CD14-positive monocyte (primary cell): ENCODE data around the gene BTBD6. TPM values are rescaled to one million over a fixed set of nuclear protein-coding genes. Genes with fewer than 3 reads are reported as not detected.

ENCODE experiments used
- DNase-seq, 3 donors: peaks; one replicate each; pipeline ENCODE4 v3.0.0-alpha.2; 2011 to 2022
- H2AFZ ChIP-seq: 2 replicates; pipeline ENCODE4 v1.6.0; 2012; ENCODE audit warnings: mild to moderate bottlenecking, low read depth, low read length, inconsistent platforms; ENCODE audit not compliant: insufficient read depth, poor library complexity, severe bottlenecking
- H3K27ac ChIP-seq, 2 donors: 1 replicate in 1 of 2; 2 replicates in 1 of 2; pipeline ENCODE4 v1.5.1; 2012 to 2013; ENCODE audit warnings: low read length in 2 of 2, control low read depth in 1 of 2, inconsistent platforms in 1 of 2, low read depth in 1 of 2, mild to moderate bottlenecking in 1 of 2
- H3K27me3 ChIP-seq, 2 donors: one replicate each; pipeline versions ENCODE4 v1.6.0 to v1.6.1; 2011 to 2013; ENCODE audit warnings: low read length in 2 of 2; ENCODE audit not compliant: control insufficient read depth in 2 of 2, insufficient read depth in 2 of 2
- H3K36me3 ChIP-seq, 2 donors: replicated peaks in 1 of 2; 1 replicate in 1 of 2; 2 replicates in 1 of 2; pipeline versions ENCODE4 v1.5.1 to v1.6.1; 2012 to 2013; ENCODE audit warnings: low read length in 2 of 2, control low read depth in 1 of 2, inconsistent platforms in 1 of 2, mild to moderate bottlenecking in 1 of 2; ENCODE audit not compliant: insufficient read depth in 2 of 2, control insufficient read depth in 1 of 2
- H3K4me1 ChIP-seq, 2 donors: 1 replicate in 1 of 2; 2 replicates in 1 of 2; pipeline versions ENCODE4 v1.5.1 to v1.6.1; 2012 to 2013; ENCODE audit warnings: low read length in 2 of 2, control low read depth in 1 of 2, inconsistent platforms in 1 of 2, mild to moderate bottlenecking in 1 of 2, moderate library complexity in 1 of 2; ENCODE audit not compliant: insufficient read depth in 2 of 2, control insufficient read depth in 1 of 2
- H3K4me2 ChIP-seq: replicated peaks from 2 replicates; pipeline ENCODE3; 2012; ENCODE audit warnings: low read length, moderate library complexity, mild to moderate bottlenecking; ENCODE audit not compliant: poor library complexity, severe bottlenecking; ENCODE audit errors: extremely low read depth
- H3K4me3 ChIP-seq, 3 experiments: fragments of 200-600 bp in 1 of 3; sonication (generic) in 1 of 3; replicated peaks in 1 of 3; 1 replicate in 2 of 3; 2 replicates in 1 of 3; pipeline ENCODE4 v1.5.1; 2011 to 2013; ENCODE audit warnings: low read length in 3 of 3, mild to moderate bottlenecking in 3 of 3, control low read depth in 2 of 3, low read depth in 2 of 3, inconsistent platforms in 1 of 3, moderate library complexity in 1 of 3
- H3K79me2 ChIP-seq: 2 replicates; pipeline ENCODE4 v1.6.0; 2012; ENCODE audit warnings: mild to moderate bottlenecking, control low read depth, inconsistent platforms, low read length, moderate library complexity; ENCODE audit not compliant: insufficient read depth
- H3K9ac ChIP-seq: 2 replicates; pipeline ENCODE4 v1.6.0; 2017; ENCODE audit warnings: low read length, mild to moderate bottlenecking; ENCODE audit not compliant: insufficient read depth, poor library complexity, severe bottlenecking
- H3K9me3 ChIP-seq, 2 donors: replicated peaks in 1 of 2; 1 replicate in 1 of 2; 2 replicates in 1 of 2; pipeline versions ENCODE4 v1.5.1 to v1.6.1; 2012 to 2013; ENCODE audit warnings: low read length in 2 of 2, control low read depth in 1 of 2; ENCODE audit not compliant: control insufficient read depth in 1 of 2, insufficient read depth in 1 of 2
- H4K20me1 ChIP-seq: 2 replicates; pipeline ENCODE4 v1.6.0; 2012; ENCODE audit warnings: mild to moderate bottlenecking, low read length, control low read depth, moderate library complexity; ENCODE audit not compliant: insufficient read depth
- H3K27ac Mint-ChIP-seq, 7 donors: one replicate each; pipeline ENCODE4 v1.8.0; 2020; ENCODE audit warnings: mild to moderate bottlenecking in 7 of 7, mixed read lengths in 7 of 7, moderate library complexity in 6 of 7, inconsistent platforms in 2 of 7
- H3K27me3 Mint-ChIP-seq, 3 donors: one replicate each; pipeline ENCODE4 v1.8.0; 2021 to 2022; ENCODE audit warnings: low read depth in 3 of 3, mild to moderate bottlenecking in 3 of 3, mixed read lengths in 3 of 3, moderate library complexity in 3 of 3, inconsistent platforms in 1 of 3
- H3K36me3 Mint-ChIP-seq, 2 donors: one replicate each; pipeline ENCODE4 v1.8.0; 2020; ENCODE audit warnings: mixed read lengths in 2 of 2, inconsistent platforms in 1 of 2, mild to moderate bottlenecking in 1 of 2
- H3K4me1 Mint-ChIP-seq: one replicate; pipeline ENCODE4 v1.8.0; 2020; ENCODE audit warnings: mild to moderate bottlenecking, mixed read lengths
- H3K4me3 Mint-ChIP-seq, 2 donors: one replicate each; pipeline ENCODE4 v1.8.0; 2020; ENCODE audit warnings: mild to moderate bottlenecking in 2 of 2, mixed read lengths in 2 of 2, moderate library complexity in 1 of 2
- H3K9me3 Mint-ChIP-seq, 7 donors: one replicate each; pipeline ENCODE4 v1.8.0; 2020 to 2022; ENCODE audit warnings: mixed read lengths in 7 of 7, mild to moderate bottlenecking in 6 of 7, moderate library complexity in 6 of 7, inconsistent platforms in 2 of 7
- CTCF ChIP-seq: fragments of 200-600 bp; IDR thresholded peaks from one replicate; pipeline ENCODE4 v1.8.0; 2022; ENCODE audit warnings: antibody characterized with exemption, mild to moderate bottlenecking
- WGBS: methylation state at CpG from one replicate; pipeline ENCODE4 v1.1.5; 2013; ENCODE audit warnings: missing lambda C conversion rate; ENCODE audit not compliant: insufficient coverage; 5-methylcytosine and 5-hydroxymethylcytosine counted together
- intact Hi-C, 2 donors: fragments of 100-400 bp; cut with micrococcal nuclease; formaldehyde crosslinking; loops; one replicate each; pipeline versions ENCODE4 v1.15.0 to v1.15.1; 2023
- polyA plus RNA-seq, 3 donors: library from polyadenylated mRNA; depleted of rRNA in 1 of 3; unstranded in 2 of 3; stranded (reverse) in 1 of 3; fragments of 300-500 nt in 2 of 3; fragments of >200 nt in 1 of 3; fragmentation: Illumina TruSeq in 2 of 3; gene quantifications; 1 replicate in 2 of 3; 2 replicates in 1 of 3; pipeline ENCODE4 v1.2.3, GENCODE V29; 2012 to 2021

Gene BTBD6
- polyA plus RNA-seq, 3 donors: 1.3 to 24.4 (median 6.3) TPM

GRCh38 chr14:105252552-105253328 is 4.4 kb downstream of the BTBD6 start:
- H3K27ac Mint-ChIP-seq: peak overlapping the region in 2 of 7 donors; percentile 43 to 53

GRCh38 chr14:105253329-105253682 is 5.0 kb downstream of the BTBD6 start:
- Histone ChIP-seq H3K79me2 (peaks cover 5% of the 10 kb centered on the region), H3K27me3 (no peaks in the 10 kb centered on the region), H3K9me3 (no peaks in the 10 kb centered on the region), H3K4me3 (no peak overlapping the region), H4K20me1 (no peaks in the 10 kb centered on the region), H3K27ac (peak overlapping the region in 1 of 2 donors; percentile 20), H3K36me3 (peaks cover 43 to 65% of the 10 kb centered on the region in 2 donors), H3K4me2 (no peak overlapping the region), H3K9ac (no peak overlapping the region), H2AFZ (no peak overlapping the region), H3K4me1 (peaks cover 10% of the 10 kb centered on the region in 2 donors)
- WGBS: 95% methylated on average over 9 of the region's 9 CpGs
- Mint-ChIP-seq H3K4me3 (no peak overlapping the region), H3K36me3 (peaks cover 46 to 64% of the 10 kb centered on the region in 2 donors), H3K4me1 (peaks cover 19% of the 10 kb centered on the region), H3K9me3 (peaks cover 0 to 2% (median 0%) of the 10 kb centered on the region in 7 donors), H3K27me3 (peaks cover 0 to 1% (median 0%) of the 10 kb centered on the region in 3 donors), H3K27ac (peak overlapping the region in 1 of 7 donors; percentile 16)
- DNase-seq: no peak
- no peak for TF ChIP-seq CTCF
- intact Hi-C loops: no loop called here

More at GRCh38 chr14:105252552-105253328, 4.4 kb downstream of the BTBD6 start:
- Histone ChIP-seq H3K4me2 (no peak overlapping the region), H3K36me3 (peaks cover 43 to 65% of the 10 kb centered on the region in 2 donors), H4K20me1 (peaks cover 3% of the 10 kb centered on the region), H3K4me1 (peaks cover 14 to 16% of the 10 kb centered on the region in 2 donors), H3K27ac (peak overlapping the region in 1 of 2 donors; percentile 20), H3K9me3 (no peaks in the 10 kb centered on the region), H2AFZ (no peak overlapping the region), H3K9ac (no peak overlapping the region), H3K79me2 (peaks cover 8% of the 10 kb centered on the region), H3K27me3 (no peaks in the 10 kb centered on the region), H3K4me3 (no peak overlapping the region)
- Mint-ChIP-seq H3K36me3 (peaks cover 46 to 63% of the 10 kb centered on the region in 2 donors), H3K4me3 (peak overlapping the region in 1 of 2 donors; percentile 24), H3K9me3 (peaks cover 0 to 2% (median 0%) of the 10 kb centered on the region in 7 donors), H3K27me3 (peaks cover 0 to 1% (median 0%) of the 10 kb centered on the region in 3 donors), H3K4me1 (peaks cover 22% of the 10 kb centered on the region)
- intact Hi-C loops: no loop called here
- WGBS: 92% methylated on average over 21 of the region's 21 CpGs
- TF ChIP-seq CTCF: no peak
- DNase-seq: no peak
